Keratinocyte (primary cell): ENCODE results near the gene SNN. TPM values are rescaled to one million over a fixed set of nuclear protein-coding genes. Genes with fewer than 3 reads are reported as not detected.

Source experiments
- DNase-seq: peaks from one replicate; pipeline ENCODE4 v3.0.0-alpha.2; 2011; ENCODE audit warnings: low read depth, missing footprints, low spot score
- FAIRE-seq: peaks from 2 replicates; lab custom pipeline; 2011; peaks lifted over from hg19 to GRCh38; lab: Jason Lieb, UNC
- H2AFZ ChIP-seq: 2 replicates; pipeline ENCODE4 v1.6.0; 2012; ENCODE audit warnings: low read length, control low read depth, inconsistent platforms; ENCODE audit not compliant: control insufficient read depth
- H3K27ac ChIP-seq: 2 replicates; pipeline ENCODE4 v1.5.1; 2011; ENCODE audit warnings: low read length; ENCODE audit not compliant: control insufficient read depth, insufficient read depth
- H3K27me3 ChIP-seq: 3 replicates; pipeline ENCODE4 v1.6.0; 2011; ENCODE audit warnings: low read length; ENCODE audit not compliant: control insufficient read depth, insufficient read depth; ENCODE audit errors: extremely low read depth
- H3K36me3 ChIP-seq, 2 experiments: 2 replicates in 1 of 2; 3 replicates in 1 of 2; pipeline ENCODE4 v1.5.1; 2011; ENCODE audit warnings: low read length in 2 of 2, mild to moderate bottlenecking in 1 of 2; ENCODE audit not compliant: control insufficient read depth in 2 of 2, insufficient read depth in 2 of 2; ENCODE audit errors: extremely low read depth in 1 of 2
- H3K4me1 ChIP-seq: 3 replicates; pipeline ENCODE4 v1.5.1; 2011; ENCODE audit warnings: low read length; ENCODE audit not compliant: control insufficient read depth, insufficient read depth; ENCODE audit errors: extremely low read depth
- H3K4me2 ChIP-seq: 3 replicates; pipeline ENCODE4 v1.6.0; 2011; ENCODE audit warnings: low read depth, low read length; ENCODE audit not compliant: control insufficient read depth, insufficient read depth; ENCODE audit errors: extremely low read depth
- H3K4me3 ChIP-seq, 3 experiments: fragments of 200-600 bp in 1 of 3; sonication (generic) in 1 of 3; 2 replicates in 2 of 3; 3 replicates in 1 of 3; pipeline ENCODE4 v1.5.1; 2011 to 2016; ENCODE audit warnings: low read length in 3 of 3, mild to moderate bottlenecking in 3 of 3, control low read depth in 2 of 3, inconsistent platforms in 1 of 3, low read depth in 1 of 3, mixed read lengths in 1 of 3, mixed run types in 1 of 3, moderate library complexity in 1 of 3; ENCODE audit not compliant: control insufficient read depth in 2 of 3, insufficient read depth in 2 of 3; ENCODE audit errors: extremely low read depth in 1 of 3
- H3K79me2 ChIP-seq: 2 replicates; pipeline ENCODE4 v1.6.0; 2012; ENCODE audit warnings: low read length; ENCODE audit not compliant: control insufficient read depth, insufficient read depth
- H3K9ac ChIP-seq: 3 replicates; pipeline ENCODE4 v1.6.0; 2011; ENCODE audit warnings: low read length; ENCODE audit not compliant: control insufficient read depth, insufficient read depth; ENCODE audit errors: extremely low read depth
- H3K9me1 ChIP-seq: 3 replicates; pipeline ENCODE4 v1.6.0; 2011; ENCODE audit warnings: low read length; ENCODE audit not compliant: control insufficient read depth, insufficient read depth; ENCODE audit errors: extremely low read depth
- H3K9me3 ChIP-seq: 2 replicates; pipeline ENCODE4 v1.5.1; 2012; ENCODE audit warnings: low read depth, low read length; ENCODE audit not compliant: control insufficient read depth
- H4K20me1 ChIP-seq: 3 replicates; pipeline ENCODE4 v1.6.0; 2011; ENCODE audit warnings: low read length; ENCODE audit not compliant: control insufficient read depth, insufficient read depth; ENCODE audit errors: extremely low read depth
- CTCF ChIP-seq, 3 experiments: IDR thresholded peaks in 1 of 3; conservative IDR thresholded peaks in 1 of 3; optimal IDR thresholded peaks in 1 of 3; 2 replicates in 2 of 3; 3 replicates in 1 of 3; pipeline versions ENCODE3 to v1.5.1; 2011; ENCODE audit warnings: low read length in 3 of 3, mild to moderate bottlenecking in 3 of 3, moderate library complexity in 2 of 3, control low read depth in 1 of 3, inconsistent platforms in 1 of 3; ENCODE audit not compliant: insufficient read depth in 2 of 3; ENCODE audit errors: extremely low read depth in 1 of 3
- EZH2 ChIP-seq: IDR thresholded peaks from one replicate; pipeline ENCODE4 v1.6.1; 2012; ENCODE audit warnings: inconsistent platforms, mild to moderate bottlenecking, low read length, moderate library complexity
- dilution Hi-C: fragments of 300-500 bp; cut with MboI; formaldehyde crosslinking; loops from one replicate; pipeline ENCODE4 v1.7.0; 2020; ENCODE audit warnings: low sequenced_read_pairs; ENCODE audit not compliant: extremely low pct_ligation_motif_present
- polyA plus RNA-seq, 5 experiments: library from polyadenylated mRNA; depleted of rRNA in 3 of 5; stranded (reverse) in 3 of 5; stranded (forward) in 1 of 5; unstranded in 1 of 5; fragments of >200 nt; gene quantifications; 1 replicate in 1 of 5; 2 replicates in 3 of 5; 3 replicates in 1 of 5; pipeline versions ENCODE4 v1.2.1 to v1.2.3, GENCODE V29; 2011 to 2012; ENCODE audit warnings: missing spikeins in 2 of 5, low read depth in 1 of 5, low replicate concordance in 1 of 5

SNN gene
- polyA plus RNA-seq, 1 donor (not counting 4 experiments of a cell fraction or from before 2014, with no cell fraction given), result 15.9 TPM

GRCh38 chr16:11699234-11699894, 31.1 kb downstream of the SNN start:
- no peaks in the 10 kb centered on the region for H3K4me1 ChIP-seq
- no peak for DNase-seq
- H3K9me1 ChIP-seq, result no peaks in the 10 kb centered on the region
- H2AFZ ChIP-seq, result no peak overlapping the region
- no peak overlapping the region for H3K4me3 ChIP-seq
- H3K9ac ChIP-seq, result no peak overlapping the region
- no peak overlapping the region for H3K27ac ChIP-seq
- dilution Hi-C loops, result no loop called here
- H4K20me1 ChIP-seq, result peaks cover 3% of the 10 kb centered on the region
- H3K9me3 ChIP-seq, result no peaks in the 10 kb centered on the region
- no peak for FAIRE-seq
- no peaks in the 10 kb centered on the region for H3K27me3 ChIP-seq
- peaks cover 26 to 57% of the 10 kb centered on the region in 2 experiments for H3K36me3 ChIP-seq
- peaks cover 14% of the 10 kb centered on the region for H3K79me2 ChIP-seq
- no peak for TF ChIP-seq EZH2
- no peak for TF ChIP-seq CTCF (optimal IDR thresholded peaks at IDR 0.05 in 1 of 3, IDR thresholded peaks at IDR 0.05 in 1 of 3, conservative IDR thresholded peaks at IDR 0.05 in 1 of 3; ENCODE audit: extremely low read depth in 1 of 3, insufficient read depth in 2 of 3, low read length in 3 of 3)
- no peak overlapping the region for H3K4me2 ChIP-seq

- Histone ChIP-seq H3K9me3 (no peaks in the 10 kb centered on the region), H3K36me3 (peaks cover 23 to 48% of the 10 kb centered on the region in 2 experiments), H2AFZ (no peak overlapping the region), H4K20me1 (peaks cover 3% of the 10 kb centered on the region), H3K79me2 (peaks cover 11% of the 10 kb centered on the region), H3K4me3 (no peak overlapping the region), H3K9me1 (peaks cover 2% of the 10 kb centered on the region), H3K4me1 (no peaks in the 10 kb centered on the region), H3K9ac (no peak overlapping the region), H3K4me2 (no peak overlapping the region), H3K27me3 (no peaks in the 10 kb centered on the region), H3K27ac (no peak overlapping the region)
- no peak for DNase-seq
- FAIRE-seq, result no peak
- TF ChIP-seq EZH2, result no peak
- no peak for TF ChIP-seq CTCF (optimal IDR thresholded peaks at IDR 0.05 in 1 of 3, IDR thresholded peaks at IDR 0.05 in 1 of 3, conservative IDR thresholded peaks at IDR 0.05 in 1 of 3; ENCODE audit: extremely low read depth in 1 of 3, insufficient read depth in 2 of 3, low read length in 3 of 3)
- dilution Hi-C loops, result no loop called here
Observed at GRCh38 chr16:11700264-11701029, 32.2 kb downstream of the SNN start.
